ENCODE data around the gene RFESD. TPM values are rescaled to one million over a fixed set of nuclear protein-coding genes. Genes with fewer than 3 reads are reported as not detected.

The RFESD gene
- polyA plus RNA-seq, 1 of the 3 experiments (the other 2 are of a cell fraction), result 1.8 TPM

- peaks cover 0 to 5% of the 10 kb centered on the region in 2 experiments; a peak in 2 of 4 replicates for H3K4me1 ChIP-seq (ENCODE audit: control insufficient read depth in 1 of 2, insufficient read depth in 2 of 2, low read depth in 1 of 2, low read length in 1 of 2)
- no peak for TF ChIP-seq CHD2 (IDR thresholded peaks at IDR 0.05; ENCODE audit: low read length, partially characterized antibody)
- TF ChIP-seq TCF12 (IDR thresholded peaks at IDR 0.05), result no peak
- no peak for TF ChIP-seq TAF1 (IDR thresholded peaks at IDR 0.05; ENCODE audit: borderline replicate concordance, low read depth, low read length)
- peak in 1 of 2 experiments; percentile 66; a peak in 2 of 4 replicates for TF ChIP-seq EP300 (IDR thresholded peaks at IDR 0.05; ENCODE audit: borderline replicate concordance in 1 of 2, low read depth in 1 of 2, low read length in 1 of 2)
- no peak for TF ChIP-seq USF1 (IDR thresholded peaks at IDR 0.05; ENCODE audit: borderline replicate concordance, low read depth)
- TF ChIP-seq FOXJ3 (CRISPR knock-in tag; IDR thresholded peaks at IDR 0.05), result no peak
- 0 out of 2 replicates have a peak, but pooled peaks have one; percentile 18 for TF ChIP-seq RCOR1 (IDR thresholded peaks at IDR 0.05; ENCODE audit: low read length)
- peak; percentile 25; the same call in 1 of the 2 replicates for TF ChIP-seq GATA2 (CRISPR knock-in tag; IDR thresholded peaks at IDR 0.05)
- no peak for TF ChIP-seq FOXM1 (IDR thresholded peaks at IDR 0.05; ENCODE audit: low read depth)
- TF ChIP-seq MEF2A (IDR thresholded peaks at IDR 0.05; ENCODE audit: borderline replicate concordance, low read depth), result no peak
- TF ChIP-seq TEAD4 (IDR thresholded peaks at IDR 0.05; ENCODE audit: borderline replicate concordance, insufficient read depth), result no peak
- no peak overlapping the region for H3K4me2 ChIP-seq
- no peaks in the 10 kb centered on the region for H3K79me2 ChIP-seq (ENCODE audit: insufficient read depth)
- no peak overlapping the region for H3K9ac ChIP-seq
- no peaks in the 10 kb centered on the region for H3F3A ChIP-seq (replicated peaks; ENCODE audit: insufficient read depth)
- ChIA-PET POLR2A (no interaction called here), CTCF (interaction anchor here (1.0 to 1.3 kb wide), 2 partner anchors 37 to 80 kb away, joined by 5 to 6 read pairs; no protein-coding TSS in a partner anchor)
- no peaks in the 10 kb centered on the region; the same call in 1 of the 2 replicates for H3K9me3 ChIP-seq
- no peaks in the 10 kb centered on the region for H3K9me2 ChIP-seq
- no peak overlapping the region; the same call in 1 of the 2 replicates for H2AFZ ChIP-seq (ENCODE audit: low read depth)
- peak; percentile 44 for DNase-seq
- H3K27me3 ChIP-seq (ENCODE audit: insufficient read depth), result no peaks in the 10 kb centered on the region
- H3K4me3 ChIP-seq (ENCODE audit: low read depth in 2 of 2, low read length in 1 of 2), result no peak overlapping the region
- no peaks in the 10 kb centered on the region for H4K20me1 ChIP-seq (ENCODE audit: insufficient read depth)
- no peak overlapping the region for H3K27ac ChIP-seq (ENCODE audit: low read depth in 2 of 2, low read length in 1 of 2)
- H3K36me3 ChIP-seq (replicated peaks in 1 of 2; ENCODE audit: control insufficient read depth in 1 of 2, insufficient read depth in 2 of 2, low read length in 1 of 2), result no peaks in the 10 kb centered on the region
These were observed 54.5 kb downstream of the RFESD start for GRCh38 chr5:95701074-95701473.

GRCh38 chr5:95704150-95704549 lies 57.6 kb downstream of the RFESD start:
- Histone ChIP-seq H3K79me2 (ENCODE audit: insufficient read depth) (no peaks in the 10 kb centered on the region), H3K36me3 (replicated peaks in 1 of 2; ENCODE audit: control insufficient read depth in 1 of 2, insufficient read depth in 2 of 2, low read length in 1 of 2) (no peaks in the 10 kb centered on the region), H3K4me3 (ENCODE audit: low read depth in 2 of 2, low read length in 1 of 2) (no peak overlapping the region), H3K9me2 (no peaks in the 10 kb centered on the region), H4K20me1 (ENCODE audit: insufficient read depth) (no peaks in the 10 kb centered on the region), H3K4me2 (no peak overlapping the region), H3K4me1 (ENCODE audit: control insufficient read depth in 1 of 2, insufficient read depth in 2 of 2, low read depth in 1 of 2, low read length in 1 of 2) (no peaks in the 10 kb centered on the region; a peak in 1 of 4 replicates), H3K27me3 (ENCODE audit: insufficient read depth) (no peaks in the 10 kb centered on the region), H3K9ac (no peak overlapping the region), H3F3A (replicated peaks; ENCODE audit: insufficient read depth) (no peaks in the 10 kb centered on the region), H3K27ac (ENCODE audit: low read depth in 2 of 2, low read length in 1 of 2) (no peak overlapping the region), H2AFZ (ENCODE audit: low read depth) (no peak overlapping the region), H3K9me3 (no peaks in the 10 kb centered on the region; the same call in 1 of the 2 replicates)
- DNase-seq, result no peak
- CTCF ChIA-PET, result no interaction called here
- 64% methylated on average over 1 of the region's 1 CpG for WGBS (ENCODE audit: low lambda C conversion rate)
- POLR2A ChIA-PET, result no interaction called here
- TF ChIP-seq RXRA (IDR thresholded peaks at IDR 0.05; ENCODE audit: borderline replicate concordance, low read depth) (no peak), USF1 (IDR thresholded peaks at IDR 0.05; ENCODE audit: borderline replicate concordance, low read depth) (no peak), RFX5 (IDR thresholded peaks at IDR 0.05; ENCODE audit: low read length) (no peak), FOSL2 (IDR thresholded peaks at IDR 0.05; ENCODE audit: borderline replicate concordance, low read depth) (no peak), CHD2 (IDR thresholded peaks at IDR 0.05; ENCODE audit: low read length, partially characterized antibody) (no peak), REST (IDR thresholded peaks at IDR 0.05; ENCODE audit: low read depth, low read length) (no peak), IRF3 (IDR thresholded peaks at IDR 0.05; ENCODE audit: low read depth, low read length) (no peak), NRF1 (IDR thresholded peaks at IDR 0.05; ENCODE audit: low read depth, low read length) (no peak), ZBTB33 (IDR thresholded peaks at IDR 0.05; ENCODE audit: borderline replicate concordance, low read depth) (no peak), TAF1 (IDR thresholded peaks at IDR 0.05; ENCODE audit: borderline replicate concordance, low read depth, low read length) (no peak), FOXM1 (IDR thresholded peaks at IDR 0.05; ENCODE audit: low read depth) (no peak), ELF1 (IDR thresholded peaks at IDR 0.05) (no peak)
